Measurements from ENCODE around the gene ETV3L.
"Not testable (repeated sequence)": the region's sequence is repeated elsewhere in the genome, so short reads cannot be mapped to it uniquely, and the experiment has no call there.

Gene ETV3L

DNA sequence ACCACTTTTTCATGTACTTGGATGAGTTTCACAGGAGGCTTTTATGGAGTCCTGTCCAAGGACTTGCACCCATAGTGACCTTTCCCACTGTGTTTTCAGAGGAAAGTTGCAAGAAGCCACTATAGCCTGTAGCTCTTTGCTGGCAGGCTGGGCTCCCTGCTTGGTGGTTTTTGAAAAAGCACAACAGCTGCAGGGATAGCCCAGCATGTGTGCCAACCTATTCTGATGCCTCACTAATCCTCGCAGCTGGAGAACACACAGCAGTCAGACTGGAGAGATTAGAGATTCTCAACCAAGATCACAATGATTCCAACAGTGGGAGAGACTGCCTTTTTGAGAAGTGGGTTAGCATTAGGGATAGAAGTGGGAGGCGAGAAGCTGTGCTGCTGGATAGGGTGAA is 30.0 kb downstream of the ETV3L start:
- no peak for DNase-seq

DNA sequence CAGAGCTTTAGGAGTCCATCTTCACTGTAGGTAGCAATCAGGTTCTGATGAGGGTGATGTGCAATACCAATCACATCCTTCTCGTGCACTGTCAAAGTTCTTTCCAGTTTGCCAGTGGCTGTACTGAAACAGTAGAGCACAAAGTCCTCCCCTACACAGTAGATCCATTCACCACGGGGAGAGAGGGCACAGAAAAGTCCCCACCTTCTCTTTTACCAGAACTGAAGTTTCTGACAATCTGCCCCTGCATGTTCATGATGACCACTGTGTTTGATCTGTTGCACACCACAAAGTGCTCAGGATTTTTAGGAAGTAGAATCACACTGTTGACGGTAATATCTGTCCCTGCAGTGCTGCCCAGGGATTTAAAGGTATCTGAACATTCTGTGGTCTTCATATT is 40.4 kb downstream of the ETV3L start:
- DNase-seq = not testable (repeated sequence)

DNA sequence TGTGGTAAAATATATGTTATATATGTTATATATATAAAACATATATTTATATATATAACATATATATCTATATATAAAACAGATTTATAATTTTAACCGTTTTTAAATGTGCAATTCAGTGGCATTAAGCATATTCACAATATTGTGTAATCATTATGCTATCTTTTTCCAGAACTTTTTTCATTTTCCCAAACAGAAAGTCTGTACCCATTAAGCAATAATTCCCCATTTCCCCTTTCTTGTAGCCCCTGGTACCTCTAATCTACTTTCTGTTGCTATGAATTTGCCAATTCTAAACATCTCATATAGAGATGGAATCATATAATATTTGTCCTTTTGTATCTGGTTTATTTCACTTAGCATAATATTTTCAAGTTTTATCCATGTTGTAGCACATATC is 43.3 kb downstream of the ETV3L start:
- no peak for DNase-seq

DNA sequence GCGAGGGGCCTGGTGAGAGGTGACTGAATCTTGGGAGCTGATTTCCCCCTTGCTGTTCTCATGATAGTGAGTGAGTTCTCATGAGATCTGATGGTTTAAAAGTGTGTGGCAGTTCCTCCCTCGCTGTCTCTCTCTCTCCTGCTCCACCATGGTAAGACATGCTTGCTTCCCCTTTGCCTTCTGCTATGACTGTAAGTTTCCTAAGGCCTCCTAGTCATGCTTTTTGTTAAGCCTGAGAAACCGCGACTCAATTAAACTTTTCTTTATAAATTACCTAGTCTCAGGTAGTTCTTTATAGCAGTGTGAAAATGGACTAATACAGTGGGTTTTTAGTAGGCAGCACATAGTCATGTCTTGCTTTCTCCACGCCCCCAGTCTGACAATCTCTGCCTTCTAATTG is 43.9 kb downstream of the ETV3L start:
- DNase-seq = not testable (repeated sequence)

DNA sequence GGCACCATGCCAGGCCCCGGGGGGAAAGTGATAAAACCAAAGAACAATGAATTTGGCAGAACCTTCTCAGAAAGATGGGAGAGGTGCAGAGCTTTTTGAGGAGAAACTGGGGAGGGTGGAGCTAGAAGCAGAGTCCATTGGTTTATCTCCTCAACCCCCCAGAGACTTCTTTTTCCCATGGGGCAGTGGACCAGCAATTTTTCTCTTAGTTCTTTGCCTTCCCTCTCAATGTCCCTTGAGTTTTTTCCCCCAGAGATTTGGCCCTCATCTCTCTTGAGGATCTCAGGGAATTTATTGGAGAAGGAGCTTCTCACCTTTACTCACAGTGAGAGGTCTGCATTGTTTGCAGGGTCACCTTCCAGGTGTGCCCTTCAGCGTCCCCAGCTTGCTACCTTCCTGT is 48.8 kb downstream of the ETV3L start:
- DNase-seq = no peak

DNA sequence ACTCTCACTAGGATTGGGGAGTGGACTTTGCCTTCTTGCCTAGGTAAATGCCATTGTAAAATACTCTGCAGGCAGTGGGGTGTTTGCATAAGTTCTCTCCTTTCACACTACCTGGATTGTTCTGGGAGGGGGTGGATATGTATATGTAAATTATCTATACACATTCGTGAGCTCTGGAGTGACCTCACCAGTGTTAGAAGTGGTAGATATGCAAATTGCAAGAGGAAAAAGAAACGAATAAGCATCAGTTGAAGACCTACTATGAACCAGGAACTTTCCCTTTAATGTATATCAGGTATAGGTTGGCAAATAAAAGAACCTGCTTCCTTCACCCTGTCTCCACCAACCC is 52.6 kb downstream of the ETV3L start:
- DNase-seq = no peak

DNA sequence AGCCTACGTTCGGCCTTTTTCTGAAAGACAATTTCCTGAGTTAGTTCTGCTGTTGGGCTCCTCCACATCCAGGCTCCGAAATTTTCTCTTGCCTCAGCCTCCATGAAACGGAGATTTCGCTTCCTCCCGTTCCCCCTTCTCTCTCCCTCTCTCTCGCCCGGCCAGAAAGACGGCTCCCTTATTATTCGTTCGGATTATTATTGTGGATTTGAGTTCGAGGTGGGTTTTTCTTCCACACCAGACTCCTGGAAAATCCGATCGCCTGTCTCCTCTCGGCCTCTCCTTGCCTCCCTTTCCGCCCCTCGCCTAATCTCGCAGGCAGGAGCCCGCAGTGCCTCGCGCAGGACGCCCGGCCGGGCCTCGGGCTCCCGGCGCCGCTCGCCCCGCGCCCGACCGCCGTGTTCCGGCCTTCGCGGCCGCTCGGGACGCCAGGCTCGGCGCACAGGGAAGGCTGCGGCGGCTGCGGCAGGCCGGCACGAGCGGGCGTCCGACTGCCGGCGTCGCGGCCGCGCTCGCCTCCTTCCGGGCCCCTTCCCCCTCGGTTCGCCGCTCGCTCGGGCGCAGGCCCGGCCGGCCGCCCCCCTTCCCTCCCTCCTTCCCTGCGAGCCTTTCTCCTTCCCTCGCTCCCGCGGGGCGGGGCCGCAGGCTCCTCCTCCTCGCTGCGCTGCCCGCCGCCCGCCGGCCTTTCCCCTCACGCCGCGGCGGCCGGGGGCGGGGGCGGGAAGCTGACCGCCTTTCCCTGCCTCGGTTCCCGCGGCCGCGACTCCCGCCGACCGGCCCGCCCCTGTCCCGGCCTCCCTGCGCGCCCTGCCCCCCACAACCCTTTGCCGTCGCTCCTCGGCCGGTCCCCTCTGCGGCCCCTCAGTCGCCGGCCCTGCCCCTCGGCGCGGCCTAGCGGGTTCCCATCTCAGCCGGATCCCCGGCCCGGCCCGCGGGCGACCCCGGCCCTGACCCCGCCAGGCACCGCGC is 54.1 kb downstream of the ETV3L start, which contains the start of gene ARHGEF11:
Gene ARHGEF11, minus strand, starts transcription at position 493 of the 969 bp plus-strand sequence. CDS start 1,412 bp downstream, outside the sequence.
- DNase-seq = peak; percentile 69

DNA sequence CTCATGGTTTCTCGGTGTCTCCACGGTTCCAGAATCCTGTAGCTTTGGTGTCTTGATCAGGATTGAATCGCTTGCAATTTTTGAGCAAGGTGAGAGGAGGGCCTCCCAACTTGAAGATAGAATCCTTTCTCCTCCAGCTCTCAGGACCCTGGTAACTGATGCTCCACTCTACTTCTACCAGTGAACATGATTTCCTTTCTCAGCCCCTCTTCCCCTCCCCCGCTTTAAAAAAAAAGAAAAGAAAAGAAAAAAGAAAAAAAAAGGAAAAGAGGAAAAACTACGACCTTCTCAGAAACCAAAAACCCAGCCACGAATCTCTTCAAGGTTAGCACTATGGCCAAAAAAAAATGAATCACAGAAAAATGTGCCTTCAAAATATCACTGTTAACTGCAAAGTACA is 55.3 kb downstream of the ETV3L start:
- no peak for DNase-seq

DNA sequence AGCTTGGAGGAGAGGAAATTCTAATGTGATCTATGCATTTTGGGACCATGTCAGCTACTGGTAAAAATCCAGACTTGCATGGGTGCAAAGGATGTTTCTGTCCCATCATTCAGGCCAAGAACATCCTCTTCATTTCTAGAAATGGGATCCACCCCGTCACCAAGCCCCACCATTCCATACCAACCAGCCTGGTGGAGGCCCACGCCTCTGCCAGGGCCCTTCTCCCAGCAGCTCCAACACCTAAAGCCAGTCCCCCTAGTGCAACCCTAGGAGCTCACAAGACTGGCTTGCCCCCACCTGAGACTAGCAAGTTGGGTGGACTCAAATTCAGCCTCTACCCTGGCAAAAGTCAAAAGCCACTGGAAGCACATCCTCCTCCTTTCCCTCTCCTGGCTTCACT is 55.9 kb downstream of the ETV3L start:
- DNase-seq = no peak

DNA sequence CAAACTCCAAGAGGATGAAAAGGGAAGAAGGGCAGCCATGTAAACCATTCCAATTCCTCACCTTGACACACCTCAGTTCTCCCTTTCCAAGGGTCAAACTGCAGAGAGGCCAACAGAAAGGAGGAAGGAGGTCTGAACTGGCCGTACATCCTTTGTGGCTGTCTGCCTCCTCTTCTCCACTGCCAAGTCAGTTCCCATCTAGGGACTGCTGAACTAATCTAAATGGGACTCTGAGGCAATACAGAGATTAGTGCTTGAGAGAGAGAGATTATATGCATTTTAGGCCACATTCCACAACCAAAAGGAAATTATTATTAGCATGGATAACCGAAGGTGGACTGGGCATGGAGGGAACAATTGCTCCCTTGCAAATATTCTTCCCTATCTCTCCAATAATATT is 56.8 kb downstream of the ETV3L start:
- no peak for DNase-seq
